ENCODE results near the gene ANP32B. TPM values are rescaled to one million over a fixed set of nuclear protein-coding genes. Genes with fewer than 3 reads are reported as not detected.

Gene ANP32B
- polyA plus RNA-seq, 3 donors, result 217 to 273 (median 241) TPM

DNA sequence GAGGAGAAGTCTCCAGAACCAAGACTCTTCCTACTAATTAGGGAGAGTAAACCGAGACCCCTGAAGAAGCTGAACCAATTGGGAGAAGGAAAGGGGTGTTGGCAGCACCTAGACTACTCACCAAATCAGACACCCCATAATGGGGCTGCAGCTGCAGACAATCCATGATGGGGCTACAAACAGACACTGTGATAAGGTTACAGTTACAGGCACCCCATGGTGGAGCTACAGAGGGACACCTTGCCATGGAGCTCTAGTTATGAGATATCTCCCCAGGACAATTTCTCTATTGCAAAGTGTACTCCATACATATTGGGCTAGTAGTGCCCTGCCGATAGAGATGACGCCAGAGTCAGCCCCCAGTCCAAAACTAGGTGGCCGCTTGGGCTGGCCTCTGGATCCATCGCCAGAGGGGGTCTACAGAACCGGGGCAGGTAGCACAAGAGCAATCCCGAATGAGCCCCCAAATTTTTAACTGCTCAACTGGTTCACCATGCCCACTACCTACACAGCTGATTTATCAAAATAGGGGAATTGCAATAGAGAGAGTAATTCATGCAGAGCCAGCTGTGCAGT, 71.3 kb downstream of the ANP32B start:
- no peak for DNase-seq

DNA sequence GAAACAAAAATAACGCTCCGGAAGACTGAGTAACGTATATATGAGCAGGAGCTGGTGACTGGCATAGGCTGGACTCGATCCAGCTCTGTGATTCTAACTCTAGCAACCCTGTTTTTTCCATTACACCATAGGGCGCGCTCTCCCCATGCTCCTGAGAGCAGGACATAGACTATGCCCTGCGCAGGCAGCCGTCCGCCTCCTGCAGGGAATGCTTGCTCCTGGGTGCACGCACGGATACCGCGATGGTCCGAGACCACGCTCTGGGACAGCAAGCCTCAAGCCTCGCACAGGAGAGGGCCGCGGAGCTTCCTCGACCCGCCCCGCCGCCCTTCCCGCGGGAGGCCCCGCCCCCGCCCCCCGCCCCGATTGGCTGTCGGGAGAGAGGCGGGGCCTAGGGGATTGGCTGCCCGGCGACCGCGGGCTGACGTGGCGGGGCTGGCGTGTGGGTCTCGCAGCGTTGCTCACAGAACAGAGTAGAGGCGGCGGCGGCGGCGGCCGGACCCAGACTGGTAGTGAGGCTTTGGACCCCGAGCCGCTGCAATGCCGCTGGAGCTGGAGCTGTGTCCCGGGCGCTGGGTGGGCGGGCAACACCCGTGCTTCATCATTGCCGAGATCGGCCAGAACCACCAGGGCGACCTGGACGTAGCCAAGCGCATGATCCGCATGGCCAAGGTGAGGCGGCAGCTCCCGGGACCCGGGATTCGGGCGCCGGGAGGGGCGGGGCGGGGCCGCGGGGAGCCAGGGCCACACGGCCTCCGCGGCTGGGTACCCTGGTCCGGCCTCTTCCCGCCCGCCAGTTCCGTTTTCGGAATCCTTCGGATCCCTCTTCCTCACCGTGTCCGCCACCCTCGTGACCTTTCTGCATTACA, 73.4 kb downstream of the ANP32B start, which contains the start of gene NANS:
TSS of gene NANS (plus strand) at position 464 of the 869 bp plus-strand sequence. CDS start at position 541, 77 bp downstream.
- peak; percentile 91 for DNase-seq

DNA sequence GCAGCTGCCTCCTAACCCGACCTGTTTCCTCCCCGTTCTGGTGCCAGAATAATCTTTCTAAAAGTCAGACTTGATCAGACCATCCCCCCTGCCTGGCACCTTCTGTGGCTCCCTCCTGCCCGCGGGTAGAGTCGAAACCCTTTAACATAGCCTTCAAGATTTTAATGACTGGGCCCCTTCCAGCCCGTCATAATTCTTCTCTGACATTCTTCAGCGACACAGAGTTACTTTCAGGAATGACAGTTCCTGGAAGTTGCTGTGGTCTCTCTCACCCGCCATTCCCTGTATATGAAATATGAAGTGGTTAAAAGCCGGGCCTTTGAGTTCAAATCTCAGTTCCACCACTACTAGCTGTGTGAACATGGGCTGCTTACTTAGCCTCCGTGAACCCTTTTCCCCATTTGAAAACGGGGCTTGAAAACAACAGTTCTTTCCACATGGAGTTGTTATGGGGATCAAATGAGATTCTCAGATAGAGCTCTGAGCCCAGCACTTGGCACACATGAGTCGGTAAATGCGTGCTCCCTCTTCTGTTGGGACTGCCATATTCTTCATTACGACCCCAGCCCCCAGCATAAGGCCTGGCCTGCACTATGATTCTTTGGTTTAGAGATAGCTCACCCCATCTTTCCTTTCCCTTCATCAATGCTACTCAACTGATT, 74.1 kb downstream of the ANP32B start:
- DNase-seq, result peak; percentile 52

DNA sequence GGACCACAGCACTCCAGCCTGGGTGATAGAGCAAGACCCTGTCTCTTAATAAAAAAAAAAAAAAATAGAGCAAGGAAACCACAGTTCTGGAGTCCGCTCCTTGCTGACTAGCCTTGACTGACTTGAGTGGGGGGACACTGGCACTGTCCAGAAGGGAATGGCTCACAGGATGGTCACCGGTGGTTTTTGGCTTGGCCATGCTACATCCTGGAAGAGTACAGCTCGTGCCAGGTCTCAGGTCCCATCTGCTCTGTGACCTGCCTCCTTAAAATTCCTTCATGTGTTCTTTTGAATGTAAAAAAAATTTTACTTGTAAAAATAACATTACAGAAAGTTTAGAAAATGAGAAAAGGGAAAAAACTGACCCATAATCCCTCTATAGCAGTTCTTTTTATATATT, 79.0 kb downstream of the ANP32B start:
- DNase-seq, result no peak

DNA sequence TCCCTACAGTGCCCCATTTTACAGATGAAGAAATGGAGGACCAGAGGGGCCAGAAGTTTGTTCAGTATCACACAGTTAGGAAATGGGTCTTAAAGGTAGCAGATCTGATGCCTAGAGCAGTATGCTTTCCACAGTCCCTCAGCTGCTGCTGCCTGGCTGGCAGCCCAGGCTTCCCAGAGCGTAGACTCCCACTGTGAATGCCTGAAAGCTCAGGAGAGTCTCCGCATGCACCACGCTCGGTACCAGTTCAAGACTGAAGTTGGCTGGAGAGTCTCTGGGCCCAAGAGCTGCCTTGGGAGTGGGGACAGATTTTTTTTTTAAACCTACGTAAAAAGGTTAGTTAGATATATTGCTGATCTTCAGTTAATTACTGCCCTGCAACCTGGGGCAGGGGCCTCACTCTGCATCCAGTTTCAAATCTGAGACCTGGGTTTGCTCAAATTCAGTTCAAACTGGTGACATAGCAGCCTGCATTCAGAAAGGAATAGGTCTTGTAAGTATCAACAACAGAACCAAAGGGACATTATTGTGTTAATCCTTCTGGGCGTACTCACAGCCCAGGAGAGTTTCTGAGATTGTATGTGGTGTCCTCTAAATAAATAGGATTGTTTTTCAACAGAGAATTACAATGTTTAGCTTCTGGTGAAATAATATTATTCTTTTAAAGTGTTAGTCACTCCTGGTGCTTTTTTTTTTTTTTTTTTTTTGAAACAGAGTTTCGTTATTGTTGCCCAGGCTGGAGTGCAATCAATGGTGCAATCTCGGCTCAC, 81.7 kb downstream of the ANP32B start:
- DNase-seq, result no peak

Other genes starting within 250 kb of the ANP32B start
- gene FOXE1, start 130.1 kb upstream of the ANP32B start, polyA plus RNA-seq (ENCODE audit: insufficient read length in 3 of 3), result under 1 TPM in 1 of 3 donors, not detected in 2; 0.03 TPM
- gene TRMO, start 60.8 kb upstream of the ANP32B start, polyA plus RNA-seq (ENCODE audit: insufficient read length in 3 of 3), result 10 to 100 TPM; 19.0 to 21.7 (median 19.9) TPM
- 1 to 10 TPM; 2.1 to 2.9 (median 2.4) TPM for gene HEMGN, start 45.2 kb upstream of the ANP32B start, polyA plus RNA-seq (ENCODE audit: insufficient read length in 3 of 3)
- gene NANS, start 73.4 kb downstream of the ANP32B start, polyA plus RNA-seq (ENCODE audit: insufficient read length in 3 of 3), result 10 to 100 TPM; 38.2 to 45.0 (median 41.7) TPM
- gene TRIM14, start 135.9 kb downstream of the ANP32B start, polyA plus RNA-seq (ENCODE audit: insufficient read length in 3 of 3), result 1 to 10 TPM; 5.2 to 7.2 (median 6.9) TPM
- 1 to 10 TPM; 2.2 to 2.6 (median 2.5) TPM for gene CORO2A, start 209.3 kb downstream of the ANP32B start, polyA plus RNA-seq (ENCODE audit: insufficient read length in 3 of 3)